WTC11 (cell line): ENCODE data around the gene FAM120AOS. TPM values are rescaled to one million over a fixed set of nuclear protein-coding genes. Genes with fewer than 3 reads are reported as not detected.

Experiments used
- total RNA-seq: library from RNA; stranded (reverse); gene quantifications from 3 replicates; pipeline ENCODE4 v1.2.3, GENCODE V29; 2021

Gene FAM120AOS
- total RNA-seq, 1 experiment from 2014 or later = 44.4 TPM

Other genes with a start within 250 kb of the FAM120AOS start
- 53.3 to 61.5 TPM (median 60.1 TPM) in 3 replicates for gene FAM120A, start 1.9 kb downstream of the FAM120AOS start, total RNA-seq
- 9.8 to 11.6 TPM (median 10.6 TPM) in 3 replicates for gene PHF2, start 123.0 kb upstream of the FAM120AOS start, total RNA-seq